H1 (cell line): ENCODE data around the gene GPRASP2. TPM values are rescaled to one million over a fixed set of nuclear protein-coding genes. Genes with fewer than 3 reads are reported as not detected.

Experiments
- CTCF ChIA-PET: fragments of 300-600 bp; sonication (Branson Sonifier 250); formaldehyde crosslinking; loops from one replicate; lab custom pipeline; 2021; ENCODE audit not compliant: partially characterized antibody; lab: Charles Lee
- POLR2A ChIA-PET: fragments of 300-600 bp; sonication (Branson Sonifier 250); formaldehyde crosslinking; loops from one replicate; lab custom pipeline; 2021; ENCODE audit warnings: inconsistent platforms; ENCODE audit not compliant: partially characterized antibody; lab: Charles Lee
- DNase-seq, 2 experiments: peaks; one replicate each; pipeline versions ENCODE4 v3.0.0 to v3.0.0-alpha.2; 2010 to 2022; ENCODE audit warnings: low spot score in 2 of 2, low read depth in 1 of 2, mixed read lengths in 1 of 2
- FAIRE-seq: peaks from 2 replicates; lab custom pipeline; 2011; peaks lifted over from hg19 to GRCh38; lab: Jason Lieb, UNC
- H2AFZ ChIP-seq: 2 replicates; pipeline ENCODE4 v1.8.1; 2012; ENCODE audit warnings: low read length, inconsistent platforms
- H2AK5ac ChIP-seq: 2 replicates; pipeline ENCODE4 v1.6.1; 2013; ENCODE audit warnings: low read depth, low read length
- H2BK120ac ChIP-seq: replicated peaks from 2 replicates; pipeline ENCODE3; 2013; ENCODE audit warnings: low read depth, low read length, inconsistent platforms
- H2BK12ac ChIP-seq: 2 replicates; pipeline ENCODE4 v1.6.1; 2013; ENCODE audit warnings: low read depth, low read length
- H2BK15ac ChIP-seq: 2 replicates; pipeline ENCODE4 v1.6.1; 2013; ENCODE audit warnings: low read length
- H2BK20ac ChIP-seq: 2 replicates; pipeline ENCODE4 v1.6.1; 2013; ENCODE audit warnings: low read length
- H2BK5ac ChIP-seq: 2 replicates; pipeline ENCODE4 v1.6.1; 2013; ENCODE audit warnings: low read depth, low read length
- H3K14ac ChIP-seq: 2 replicates; pipeline ENCODE4 v1.6.1; 2013; ENCODE audit warnings: inconsistent platforms; ENCODE audit not compliant: insufficient read length
- H3K18ac ChIP-seq: 2 replicates; pipeline ENCODE4 v1.6.1; 2013; ENCODE audit warnings: low read length; ENCODE audit errors: extremely low read depth
- H3K23ac ChIP-seq: 2 replicates; pipeline ENCODE4 v1.6.1; 2013; ENCODE audit warnings: inconsistent platforms; ENCODE audit not compliant: insufficient read length
- H3K23me2 ChIP-seq: 2 replicates; pipeline ENCODE4 v1.6.1; 2013; ENCODE audit warnings: low read depth, low read length
- H3K27ac ChIP-seq: 2 replicates; pipeline ENCODE4 v1.6.1; 2011; ENCODE audit warnings: low read depth, low read length, inconsistent platforms
- H3K27me3 ChIP-seq, 4 experiments: replicated peaks in 1 of 4; 1 replicate in 1 of 4; 2 replicates in 3 of 4; pipeline versions ENCODE4 v1.6.1 to v1.8.1; 2011 to 2013; ENCODE audit warnings: low read length in 3 of 4, mild to moderate bottlenecking in 3 of 4, inconsistent platforms in 2 of 4, mixed read lengths in 2 of 4, moderate library complexity in 1 of 4; ENCODE audit not compliant: control insufficient read depth in 3 of 4, insufficient read depth in 3 of 4; ENCODE audit errors: extremely low read depth in 1 of 4
- H3K36me3 ChIP-seq, 4 experiments: 2 replicates each; pipeline versions ENCODE4 v1.6.1 to v1.8.1; 2011 to 2013; ENCODE audit warnings: mild to moderate bottlenecking in 4 of 4, low read length in 3 of 4, moderate library complexity in 2 of 4, control low read depth in 1 of 4, inconsistent platforms in 1 of 4; ENCODE audit not compliant: insufficient read depth in 4 of 4, control insufficient read depth in 2 of 4
- H3K4ac ChIP-seq: replicated peaks from 2 replicates; pipeline ENCODE3; 2013; ENCODE audit warnings: low read length, low read depth, mixed read lengths, inconsistent platforms; ENCODE audit not compliant: insufficient read length
- H3K4me1 ChIP-seq, 4 experiments: replicated peaks in 1 of 4; 1 replicate in 1 of 4; 2 replicates in 3 of 4; pipeline versions ENCODE4 v1.6.1 to v1.8.1; 2011 to 2013; ENCODE audit warnings: low read length in 3 of 4, inconsistent platforms in 2 of 4, mixed read lengths in 1 of 4; ENCODE audit not compliant: insufficient read depth in 4 of 4, control insufficient read depth in 3 of 4
- H3K4me2 ChIP-seq, 2 experiments: 2 replicates each; pipeline versions ENCODE4 v1.6.1 to v1.8.1; 2011 to 2013; ENCODE audit warnings: low read depth in 2 of 2, low read length in 2 of 2, control low read depth in 1 of 2, inconsistent platforms in 1 of 2, mild to moderate bottlenecking in 1 of 2; ENCODE audit not compliant: insufficient read depth in 1 of 2
- H3K4me3 ChIP-seq, 4 experiments: fragments of 200-600, 300-600 bp in 1 of 4; sonication (generic), shearing (Covaris generic), sonication (Bioruptor Twin) in 1 of 4; 2 replicates each; pipeline versions ENCODE4 v1.5.1 to v1.8.1; 2011 to 2016; ENCODE audit warnings: low read length in 4 of 4, low read depth in 3 of 4, control low read depth in 2 of 4, inconsistent platforms in 2 of 4, mild to moderate bottlenecking in 2 of 4, mixed read lengths in 1 of 4, moderate library complexity in 1 of 4; ENCODE audit not compliant: insufficient read depth in 2 of 4; ENCODE audit errors: extremely low read depth in 1 of 4
- H3K56ac ChIP-seq: replicated peaks from 2 replicates; pipeline ENCODE3; 2013; ENCODE audit warnings: low read depth, mild to moderate bottlenecking, mixed read lengths, low read length, inconsistent platforms; ENCODE audit not compliant: insufficient read length
- H3K79me1 ChIP-seq: 2 replicates; pipeline ENCODE4 v1.6.1; 2013; ENCODE audit warnings: low read depth, low read length, control low read depth
- H3K79me2 ChIP-seq, 2 experiments: 2 replicates each; pipeline versions ENCODE4 v1.6.1 to v1.8.1; 2012 to 2013; ENCODE audit warnings: low read length in 2 of 2, mild to moderate bottlenecking in 2 of 2, inconsistent platforms in 1 of 2; ENCODE audit not compliant: insufficient read depth in 2 of 2, control insufficient read depth in 1 of 2
- H3K9ac ChIP-seq, 4 experiments: replicated peaks in 1 of 4; 1 replicate in 1 of 4; 2 replicates in 3 of 4; pipeline versions ENCODE4 v1.6.1 to v1.8.1; 2011 to 2013; ENCODE audit warnings: low read depth in 3 of 4, low read length in 3 of 4, control low read depth in 2 of 4, mild to moderate bottlenecking in 2 of 4, moderate library complexity in 2 of 4, inconsistent platforms in 1 of 4; ENCODE audit errors: extremely low read depth in 1 of 4
- H3K9me3 ChIP-seq, 2 experiments: 2 replicates each; pipeline versions ENCODE4 v1.6.1 to v1.8.1; 2012 to 2013; ENCODE audit warnings: mild to moderate bottlenecking in 2 of 2, moderate library complexity in 2 of 2, control low read depth in 1 of 2, inconsistent platforms in 1 of 2, low read depth in 1 of 2, low read length in 1 of 2, mixed read lengths in 1 of 2; ENCODE audit not compliant: insufficient read depth in 2 of 2
- H4K20me1 ChIP-seq, 2 experiments: replicated peaks in 1 of 2; 2 replicates each; pipeline versions ENCODE3 to v1.8.1; 2011 to 2013; ENCODE audit warnings: inconsistent platforms in 2 of 2, low read length in 2 of 2, mild to moderate bottlenecking in 1 of 2; ENCODE audit not compliant: insufficient read depth in 2 of 2, control insufficient read depth in 1 of 2
- H4K5ac ChIP-seq: 2 replicates; pipeline ENCODE4 v1.6.1; 2013; ENCODE audit warnings: low read length, low read depth, mixed read lengths, inconsistent platforms; ENCODE audit not compliant: insufficient read length
- H4K8ac ChIP-seq: 2 replicates; pipeline ENCODE4 v1.8.0; 2013; ENCODE audit warnings: mild to moderate bottlenecking, moderate library complexity, low read length, inconsistent platforms; ENCODE audit not compliant: insufficient read depth; ENCODE audit errors: extremely low read depth
- H4K91ac ChIP-seq: replicated peaks from 2 replicates; pipeline ENCODE3; 2013; ENCODE audit warnings: low read length, mixed read lengths, inconsistent platforms; ENCODE audit not compliant: insufficient read length
- ATF3 ChIP-seq: IDR thresholded peaks from 2 replicates; pipeline ENCODE4 v1.6.1; 2011; ENCODE audit warnings: low read depth, mild to moderate bottlenecking, low read length; ENCODE audit not compliant: insufficient read depth
- CHD2 ChIP-seq: IDR thresholded peaks from 2 replicates; pipeline ENCODE4 v1.6.1; 2012; ENCODE audit warnings: low read length, improper control_type of control experiment
- CTBP2 ChIP-seq: IDR thresholded peaks from 2 replicates; pipeline ENCODE4 v1.7.0; 2011; ENCODE audit warnings: borderline replicate concordance, mild to moderate bottlenecking, moderate library complexity, mixed read lengths, low read length; ENCODE audit not compliant: insufficient read depth, insufficient read length
- EGR1 ChIP-seq: IDR thresholded peaks from 2 replicates; pipeline ENCODE4 v1.6.1; 2011; ENCODE audit warnings: low read depth, low read length, borderline replicate concordance
- JUND ChIP-seq: IDR thresholded peaks from 2 replicates; pipeline ENCODE4 v1.6.1; 2011; ENCODE audit warnings: mild to moderate bottlenecking, improper control_type of control experiment, low read length
- KDM4A ChIP-seq: IDR thresholded peaks from one replicate; pipeline ENCODE4 v1.7.1; 2012; ENCODE audit warnings: low read depth, mild to moderate bottlenecking, moderate library complexity, low read length, inconsistent platforms; ENCODE audit not compliant: severe bottlenecking
- MAFK ChIP-seq: IDR thresholded peaks from 2 replicates; pipeline ENCODE4 v1.6.1; 2012; ENCODE audit warnings: low read depth, mild to moderate bottlenecking, improper control_type of control experiment, low read length
- SIN3A ChIP-seq, 2 experiments: IDR thresholded peaks in 1 of 2; conservative IDR thresholded peaks in 1 of 2; 2 replicates each; pipeline ENCODE4 v1.6.1; 2011 to 2012; ENCODE audit warnings: low read length in 2 of 2, improper control_type of control experiment in 1 of 2, low read depth in 1 of 2, mild to moderate bottlenecking in 1 of 2
- SIX5 ChIP-seq: IDR thresholded peaks from 2 replicates; pipeline ENCODE4 v1.6.1; 2011; ENCODE audit warnings: mild to moderate bottlenecking, low read depth, low read length
- SP4 ChIP-seq: IDR thresholded peaks from 2 replicates; pipeline ENCODE4 v1.6.1; 2012; ENCODE audit warnings: low read length, inconsistent platforms
- SUZ12 ChIP-seq: fragments of 200-600 bp; sonication (generic); IDR thresholded peaks from 2 replicates; pipeline ENCODE4 v1.6.1; 2012; ENCODE audit warnings: mild to moderate bottlenecking, inconsistent platforms, low read length, moderate library complexity, mixed read lengths
- TAF7 ChIP-seq: optimal IDR thresholded peaks from 2 replicates; pipeline ENCODE3; 2011; ENCODE audit warnings: low read depth, mild to moderate bottlenecking, inconsistent platforms, low read length, moderate library complexity, borderline replicate concordance
- ZNF274 ChIP-seq: IDR thresholded peaks from 2 replicates; pipeline ENCODE4 v1.7.0; 2012; ENCODE audit warnings: low read length, borderline replicate concordance; ENCODE audit errors: extremely low read depth
- polyA plus RNA-seq, 7 experiments: library from polyadenylated mRNA; depleted of rRNA in 3 of 7; stranded (reverse) in 5 of 7; unstranded in 2 of 7; fragments of >200 nt in 5 of 7; fragments of 200-250 nt in 2 of 7; gene quantifications; 1 replicate in 5 of 7; 2 replicates in 1 of 7; 4 replicates in 1 of 7; pipeline versions ENCODE4 v1.2.1 to v1.2.3, GENCODE V29; 2011 to 2013; ENCODE audit warnings: missing spikeins in 2 of 7, mixed read lengths in 2 of 7
- total RNA-seq: library from RNA; stranded (reverse); fragmentation: NEBNext Ultra II Directional; extraction: Animal tissue kit (Norgen Biotek cat#: 25700); gene quantifications from 2 replicates; pipeline ENCODE4 v1.2.1, GENCODE V29; 2021
- TF ChIP-seq, protein P1 (sequence below): IDR thresholded peaks from 2 replicates; pipeline ENCODE4 v1.6.1; 2011; ENCODE audit warnings: low read length, improper control_type of control experiment

GPRASP2 gene
- total and polyA plus RNA-seq, 2 of the 8 experiments (the other 6 are each of a cell fraction or from before 2014, with no cell fraction given): 8.0 to 15.7 TPM

DNA sequence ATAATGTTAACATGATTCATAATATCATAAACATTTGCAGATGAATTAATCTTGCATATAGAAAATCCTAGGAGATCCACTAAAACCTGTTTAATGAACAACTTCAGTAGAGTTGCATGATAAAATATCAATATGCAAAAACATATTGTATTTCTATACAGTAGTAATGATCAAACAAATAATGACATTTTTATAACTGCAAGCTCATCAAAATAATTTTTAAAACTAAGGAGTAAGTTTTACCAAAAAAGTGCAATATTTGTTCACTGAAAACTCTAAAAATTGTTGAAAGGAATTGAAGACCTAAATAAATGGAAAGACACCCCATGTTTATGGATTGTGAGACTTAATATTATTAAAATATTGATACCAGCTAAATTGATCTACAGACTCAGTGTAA lies 15.9 kb upstream of the GPRASP2 start:
- POLR2A ChIA-PET: no interaction called here

More for the DNA sequence above, 15.9 kb upstream of the GPRASP2 start:
- Histone ChIP-seq H3K4me1 (no peaks in the 10 kb centered on the region), H3K27me3 (no peaks in the 10 kb centered on the region), H3K23ac (no peak overlapping the region), H4K20me1 (no peaks in the 10 kb centered on the region), H3K79me2 (no peaks in the 10 kb centered on the region), H2AK5ac (no peak overlapping the region), H3K4me3 (no peak overlapping the region), H3K4ac (no peak overlapping the region), H2BK15ac (no peak overlapping the region), H2BK20ac (no peak overlapping the region), H2BK120ac (no peak overlapping the region), H3K79me1 (no peaks in the 10 kb centered on the region), H3K9ac (no peak overlapping the region), H4K5ac (no peak overlapping the region), H3K14ac (no peak overlapping the region), H3K9me3 (peaks cover 3 to 6% of the 10 kb centered on the region in 2 experiments; a peak in 2 of 4 replicates), H3K27ac (no peak overlapping the region), H3K18ac (no peak overlapping the region), H2BK5ac (no peak overlapping the region), H3K36me3 (no peaks in the 10 kb centered on the region), H3K4me2 (no peak overlapping the region), H4K8ac (no peak overlapping the region), H3K23me2 (no peaks in the 10 kb centered on the region), H4K91ac (no peak overlapping the region), H3K56ac (no peak overlapping the region), H2BK12ac (no peak overlapping the region), H2AFZ (no peak overlapping the region)
- TF ChIP-seq KDM4A: no peak
- no peak for TF ChIP-seq JUND
- TF ChIP-seq ATF3: no peak
- TF ChIP-seq, protein P1, sequence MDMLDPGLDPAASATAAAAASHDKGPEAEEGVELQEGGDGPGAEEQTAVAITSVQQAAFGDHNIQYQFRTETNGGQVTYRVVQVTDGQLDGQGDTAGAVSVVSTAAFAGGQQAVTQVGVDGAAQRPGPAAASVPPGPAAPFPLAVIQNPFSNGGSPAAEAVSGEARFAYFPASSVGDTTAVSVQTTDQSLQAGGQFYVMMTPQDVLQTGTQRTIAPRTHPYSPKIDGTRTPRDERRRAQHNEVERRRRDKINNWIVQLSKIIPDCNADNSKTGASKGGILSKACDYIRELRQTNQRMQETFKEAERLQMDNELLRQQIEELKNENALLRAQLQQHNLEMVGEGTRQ: no peak
- TF ChIP-seq EGR1: no peak
- no peak for TF ChIP-seq MAFK
- TF ChIP-seq SIX5: no peak
- no peak for TF ChIP-seq CHD2
- no peak for TF ChIP-seq SUZ12
- no peak for TF ChIP-seq SIN3A (conservative IDR thresholded peaks at IDR 0.05 in 1 of 2, IDR thresholded peaks at IDR 0.05 in 1 of 2; ENCODE audit: low read depth in 1 of 2, low read length in 2 of 2)
- TF ChIP-seq CTBP2: no peak
- TF ChIP-seq SP4: no peak
- no peak for TF ChIP-seq ZNF274
- TF ChIP-seq TAF7: no peak
- DNase-seq: no peak
- CTCF ChIA-PET: no interaction called here
- no peak for FAIRE-seq
